Pancreas (tissue), 10 donors: ENCODE data around the gene MPDZ. TPM values are rescaled to one million over a fixed set of nuclear protein-coding genes. Genes with fewer than 3 reads are reported as not detected.

ENCODE experiments used
- ATAC-seq, 4 donors: fragments of 200-7000 bp; cut with Tn5 transposase; one replicate each; pipeline versions ENCODE4 v1.8.0 to v1.9.1; 2020; ENCODE audit warnings: mild to moderate bottlenecking in 4 of 4, moderate library complexity in 4 of 4
- DNase-seq, 6 donors: peaks; one replicate each; pipeline ENCODE4 v3.0.0-alpha.2; 2020
- FAIRE-seq: peaks from 2 replicates; lab custom pipeline; 2012; peaks lifted over from hg19 to GRCh38; lab: Jason Lieb, UNC
- H3K27ac ChIP-seq, 4 donors: fragments of 200-600 bp; sonication (generic); 1 replicate in 3 of 4; 2 replicates in 1 of 4; pipeline versions ENCODE4 v1.5.0 to v1.8.0; 2020
- H3K27me3 ChIP-seq, 4 donors: fragments of 200-600 bp; one replicate each; pipeline ENCODE4 v1.8.0; 2021
- H3K36me3 ChIP-seq, 3 donors: fragments of 200-600 bp; sonication (generic) in 1 of 3; one replicate each; pipeline versions ENCODE4 v1.5.0 to v1.8.0; 2020 to 2021
- H3K4me1 ChIP-seq, 3 donors: fragments of 200-600 bp; one replicate each; pipeline ENCODE4 v1.8.0; 2021
- H3K4me3 ChIP-seq, 4 donors: fragments of 200-600 bp; sonication (generic) in 2 of 4; one replicate each; pipeline versions ENCODE4 v1.5.0 to v1.8.0; 2020 to 2021
- H3K9me3 ChIP-seq, 4 donors: fragments of 200-600 bp; one replicate each; pipeline ENCODE4 v1.8.0; 2021
- WGBS, 2 donors: extraction: QIAGEN DNeasy Blood & Tissue Kit; methylation state at CpG; one replicate each; pipeline ENCODE4 v1.1.7; 2013; 5-methylcytosine and 5-hydroxymethylcytosine counted together
- intact Hi-C, 3 donors: fragments of 100-400 bp; cut with DNase I; formaldehyde crosslinking; loops; one replicate each; pipeline versions ENCODE4 v1.11.1 to v1.14.2; 2022
- polyA plus RNA-seq, 2 donors: library from polyadenylated mRNA; stranded (reverse); fragments of 200-250 nt; gene quantifications; one replicate each; pipeline ENCODE4 v1.2.3, GENCODE V29; 2013
- total RNA-seq, 6 donors: library from RNA; stranded (reverse); fragmentation: NEBNext Ultra II Directional in 4 of 6; extraction: Animal tissue kit (Norgen Biotek cat#: 25700) in 4 of 6; gene quantifications; one replicate each; pipeline versions ENCODE4 v1.2.1 to v1.2.4, GENCODE V29; 2021 to 2023
- TF ChIP-seq, protein P1 (sequence below), 4 donors: fragments of 200-600 bp; sonication (generic) in 3 of 4; IDR thresholded peaks; one replicate each; pipeline versions ENCODE4 v1.5.0 to v1.8.0; 2021; ENCODE audit warnings: antibody characterized with exemption in 4 of 4
- donor health status: healthy with polysubstance abuse.
- donor health status: DM: no; HTN: no; CAD: no; lungs with moderate emphysema.
- donor health status: DM: no; HTN: no; CAD: no.
- donor health status: control.
- donor health status: control.
- donor health status: Bipolar disorder and iron deficiency.
- donor health status: DM: yes; HTN: yes; CAD: no.
- donor health status: DM: no; HTN: no; CAD: no.
- donor health status: DM: no; HTN: no; CAD: no.
- donor health status: DM: yes; HTN: yes; CAD: no.

Gene MPDZ
- total and polyA plus RNA-seq, 8 donors: 2.7 to 9.5 (median 4.6) TPM

DNA sequence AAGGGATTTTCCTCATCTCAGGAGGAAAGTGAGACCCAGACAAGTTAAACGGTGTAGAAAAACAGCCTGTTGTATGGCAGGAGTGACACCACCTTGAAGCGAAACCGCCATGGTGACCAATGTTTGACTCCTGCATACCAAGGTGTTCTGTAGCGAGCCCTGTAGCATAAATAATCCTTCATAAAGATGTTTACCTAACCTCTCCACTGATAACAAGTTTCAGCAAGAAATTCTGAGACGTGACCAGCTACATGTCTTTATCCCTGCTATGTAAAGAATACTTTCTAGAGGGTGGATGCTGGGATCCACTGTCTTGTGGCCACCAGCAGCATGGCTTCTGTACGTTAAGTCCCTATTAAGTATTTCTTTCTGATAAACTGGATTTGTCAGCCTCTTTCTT is 148.1 kb downstream of the MPDZ start:
- DNase-seq: no peak
- TF ChIP-seq, protein P1, sequence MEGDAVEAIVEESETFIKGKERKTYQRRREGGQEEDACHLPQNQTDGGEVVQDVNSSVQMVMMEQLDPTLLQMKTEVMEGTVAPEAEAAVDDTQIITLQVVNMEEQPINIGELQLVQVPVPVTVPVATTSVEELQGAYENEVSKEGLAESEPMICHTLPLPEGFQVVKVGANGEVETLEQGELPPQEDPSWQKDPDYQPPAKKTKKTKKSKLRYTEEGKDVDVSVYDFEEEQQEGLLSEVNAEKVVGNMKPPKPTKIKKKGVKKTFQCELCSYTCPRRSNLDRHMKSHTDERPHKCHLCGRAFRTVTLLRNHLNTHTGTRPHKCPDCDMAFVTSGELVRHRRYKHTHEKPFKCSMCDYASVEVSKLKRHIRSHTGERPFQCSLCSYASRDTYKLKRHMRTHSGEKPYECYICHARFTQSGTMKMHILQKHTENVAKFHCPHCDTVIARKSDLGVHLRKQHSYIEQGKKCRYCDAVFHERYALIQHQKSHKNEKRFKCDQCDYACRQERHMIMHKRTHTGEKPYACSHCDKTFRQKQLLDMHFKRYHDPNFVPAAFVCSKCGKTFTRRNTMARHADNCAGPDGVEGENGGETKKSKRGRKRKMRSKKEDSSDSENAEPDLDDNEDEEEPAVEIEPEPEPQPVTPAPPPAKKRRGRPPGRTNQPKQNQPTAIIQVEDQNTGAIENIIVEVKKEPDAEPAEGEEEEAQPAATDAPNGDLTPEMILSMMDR (IDR thresholded peaks at IDR 0.05): no peak
- intact Hi-C loops: no loop called here
- no peak for ATAC-seq
- no peak for FAIRE-seq
- Histone ChIP-seq H3K27me3 (no peaks in the 10 kb centered on the region), H3K9me3 (no peaks in the 10 kb centered on the region), H3K4me3 (no peak overlapping the region), H3K4me1 (no peaks in the 10 kb centered on the region), H3K36me3 (peaks cover 0 to 11% (median 0%) of the 10 kb centered on the region in 3 donors), H3K27ac (no peak overlapping the region)
- 89 to 93% methylated on average over 6 of the region's 6 CpGs for WGBS, 2 donors

DNA sequence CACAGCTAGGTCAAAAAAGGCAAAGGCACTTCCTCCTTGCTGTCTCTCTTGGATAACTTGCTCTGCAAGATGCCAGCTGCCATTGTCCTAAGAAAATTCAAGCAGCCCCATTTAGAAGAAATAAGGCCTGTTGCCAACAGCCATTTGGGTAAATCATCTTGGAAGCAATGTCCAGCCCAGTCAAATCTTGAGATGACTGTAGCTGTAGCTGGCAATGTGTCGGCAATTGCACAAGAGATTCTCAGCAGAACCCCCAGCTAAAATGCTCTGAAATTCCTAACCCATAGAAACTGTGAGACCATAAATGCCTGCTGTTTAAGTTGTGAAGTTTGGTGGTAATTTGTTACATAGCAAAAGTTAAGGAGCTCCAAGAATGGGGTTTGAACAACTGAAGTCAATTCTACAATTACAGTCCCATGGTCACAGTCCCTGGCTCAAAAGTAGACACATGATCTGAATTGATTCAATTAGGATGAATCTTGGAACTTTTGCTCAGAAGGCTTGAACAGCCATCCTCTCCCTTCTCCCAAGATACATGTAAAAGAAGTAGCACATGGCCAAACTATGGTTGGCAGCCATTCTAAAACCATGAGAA is 151.1 kb downstream of the MPDZ start:
- ATAC-seq (no peak), FAIRE-seq (no peak), DNase-seq (no peak)
- WGBS, 2 donors: 92 to 100% methylated on average over 1 of the region's 1 CpG
- H3K4me3 ChIP-seq: no peak overlapping the region
- H3K9me3 ChIP-seq: no peaks in the 10 kb centered on the region
- no peaks in the 10 kb centered on the region for H3K4me1 ChIP-seq
- no peaks in the 10 kb centered on the region for H3K27me3 ChIP-seq
- H3K36me3 ChIP-seq: peaks cover 0 to 4% (median 0%) of the 10 kb centered on the region in 3 donors
- intact Hi-C loops: no loop called here
- H3K27ac ChIP-seq: no peak overlapping the region
- TF ChIP-seq, protein P1 (IDR thresholded peaks at IDR 0.05): no peak

DNA sequence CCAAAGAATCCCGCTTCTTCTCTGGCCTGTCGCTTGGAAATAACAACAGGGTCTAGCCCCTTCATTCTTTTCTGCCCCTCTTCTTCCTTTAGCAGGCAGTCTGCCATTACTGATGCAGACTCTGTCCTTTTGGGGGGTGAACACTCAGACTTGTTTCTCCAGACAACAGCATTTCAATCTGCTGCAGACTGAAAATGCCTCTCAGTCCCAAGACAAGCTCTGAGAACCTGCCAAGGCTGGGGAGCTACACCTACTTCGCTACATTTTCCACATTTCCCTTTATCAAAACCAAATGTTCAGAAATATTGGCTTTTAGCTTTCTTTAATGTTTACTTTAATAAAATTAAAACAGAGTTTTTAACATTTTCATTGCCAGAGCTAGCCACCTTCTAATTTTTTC is 152.4 kb downstream of the MPDZ start:
- no peaks in the 10 kb centered on the region for H3K27me3 ChIP-seq
- FAIRE-seq (no peak), DNase-seq (no peak), ATAC-seq (no peak)
- H3K27ac ChIP-seq: no peak overlapping the region
- H3K9me3 ChIP-seq: no peaks in the 10 kb centered on the region
- intact Hi-C loops: no loop called here
- 83 to 89% methylated on average over 3 of the region's 3 CpGs for WGBS, 2 donors
- no peaks in the 10 kb centered on the region for H3K4me1 ChIP-seq
- no peak overlapping the region for H3K4me3 ChIP-seq
- TF ChIP-seq, protein P1 (IDR thresholded peaks at IDR 0.05): no peak
- H3K36me3 ChIP-seq: peaks cover 0 to 4% (median 0%) of the 10 kb centered on the region in 3 donors

DNA sequence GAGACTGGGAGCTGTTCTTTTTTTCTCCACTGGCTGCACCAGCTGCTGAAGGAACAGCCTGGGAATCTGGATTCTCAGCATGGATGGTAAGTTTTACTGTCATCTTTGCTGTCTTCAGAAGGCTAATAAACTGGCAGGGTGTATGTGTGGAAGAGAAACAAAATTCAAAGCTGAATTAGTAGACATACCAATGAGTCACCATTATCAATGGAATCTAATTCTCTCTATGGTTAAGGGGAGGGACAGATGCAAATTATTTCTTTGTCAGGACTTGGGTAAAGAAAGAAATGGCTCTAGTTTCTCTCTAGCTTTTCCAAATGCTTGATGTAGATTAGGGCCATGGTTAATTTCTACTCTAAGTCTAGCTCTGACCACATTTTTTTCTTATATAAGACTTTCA is 154.2 kb downstream of the MPDZ start:
- H3K4me3 ChIP-seq: no peak overlapping the region
- ATAC-seq: no peak
- H3K27me3 ChIP-seq: no peaks in the 10 kb centered on the region
- H3K27ac ChIP-seq: no peak overlapping the region
- H3K9me3 ChIP-seq: no peaks in the 10 kb centered on the region
- TF ChIP-seq, protein P1 (IDR thresholded peaks at IDR 0.05): no peak
- intact Hi-C loops: no loop called here
- no peaks in the 10 kb centered on the region for H3K4me1 ChIP-seq
- H3K36me3 ChIP-seq: peaks cover 0 to 1% (median 0%) of the 10 kb centered on the region in 3 donors
- DNase-seq: no peak
- no peak for FAIRE-seq

DNA sequence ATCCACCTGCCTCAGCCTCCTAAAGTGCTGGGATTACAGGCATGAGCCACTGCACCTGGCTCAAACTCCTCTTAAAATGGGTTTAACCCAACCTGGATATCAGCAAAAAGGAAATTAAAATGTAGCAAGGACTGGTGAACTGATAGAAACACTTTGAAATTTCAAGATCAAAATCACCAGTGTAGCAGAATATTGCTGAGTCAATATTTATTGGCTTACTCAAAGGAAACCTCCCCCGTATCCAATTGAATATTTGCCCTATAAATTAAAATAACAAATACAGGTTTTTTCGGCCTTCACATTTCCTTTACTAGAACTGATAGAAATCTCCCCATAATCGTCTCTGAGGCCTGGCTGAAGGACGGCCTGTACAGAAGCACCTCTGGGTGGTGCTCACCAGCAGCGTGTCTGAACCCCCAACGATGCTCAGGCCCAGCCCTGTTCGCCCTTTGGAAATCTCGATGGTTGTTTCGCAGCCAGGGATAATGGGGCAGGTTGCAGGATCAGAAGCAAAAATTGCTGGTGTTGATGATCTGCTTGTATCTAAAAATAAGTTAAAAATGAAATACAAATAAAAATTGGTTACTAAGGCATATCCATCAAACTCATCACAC is 156.6 kb downstream of the MPDZ start:
- Histone ChIP-seq H3K4me1 (no peaks in the 10 kb centered on the region), H3K27ac (no peak overlapping the region), H3K4me3 (no peak overlapping the region), H3K27me3 (no peaks in the 10 kb centered on the region), H3K9me3 (no peaks in the 10 kb centered on the region), H3K36me3 (no peaks in the 10 kb centered on the region)
- no peak for ATAC-seq
- intact Hi-C loops: no loop called here
- no peak for FAIRE-seq
- 93% methylated on average over 9 of the region's 9 CpGs for WGBS, 2 donors
- TF ChIP-seq, protein P1 (IDR thresholded peaks at IDR 0.05): no peak
- no peak for DNase-seq
